Activated CD4-positive, alpha-beta T cell treated with anti-CD3 and anti-CD28 coated beads, Interleukin-2, amount 50 U/mL, for 24 hours (primary cell): ENCODE measurements around the gene MAN1A2.
"Not testable (repeated sequence)": the region's sequence is repeated elsewhere in the genome, so short reads cannot be mapped to it uniquely, and the experiment has no call there.

Experiments
- DNase-seq, 2 donors: peaks; one replicate each; pipeline ENCODE4 v3.0.0-alpha.2; 2020; ENCODE audit warnings: low read depth in 1 of 2, low spot score in 1 of 2

MAN1A2 gene

GRCh38 chr1:117396636-117397035, 29.4 kb downstream of the MAN1A2 start:
- DNase-seq, result no peak

DNA sequence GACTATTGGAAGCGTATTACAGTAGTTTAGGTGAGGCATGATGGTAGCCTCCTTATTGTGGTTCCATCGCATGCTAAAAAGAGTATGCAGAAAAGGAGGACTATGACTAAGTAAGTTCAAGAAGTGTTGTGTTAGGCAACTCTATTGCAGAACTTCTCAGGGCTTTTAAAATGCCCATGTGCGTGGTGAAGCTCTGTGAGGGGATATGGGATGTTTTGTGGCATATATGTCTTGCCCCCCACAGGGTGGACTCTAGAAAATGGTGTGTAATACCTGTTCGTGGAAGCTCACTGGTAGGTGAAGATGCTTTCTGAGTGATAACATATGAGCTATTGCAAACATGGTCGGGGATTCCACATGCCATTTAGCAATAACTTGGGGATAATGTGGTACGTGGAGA, 31.7 kb downstream of the MAN1A2 start:
- no peak for DNase-seq

DNA sequence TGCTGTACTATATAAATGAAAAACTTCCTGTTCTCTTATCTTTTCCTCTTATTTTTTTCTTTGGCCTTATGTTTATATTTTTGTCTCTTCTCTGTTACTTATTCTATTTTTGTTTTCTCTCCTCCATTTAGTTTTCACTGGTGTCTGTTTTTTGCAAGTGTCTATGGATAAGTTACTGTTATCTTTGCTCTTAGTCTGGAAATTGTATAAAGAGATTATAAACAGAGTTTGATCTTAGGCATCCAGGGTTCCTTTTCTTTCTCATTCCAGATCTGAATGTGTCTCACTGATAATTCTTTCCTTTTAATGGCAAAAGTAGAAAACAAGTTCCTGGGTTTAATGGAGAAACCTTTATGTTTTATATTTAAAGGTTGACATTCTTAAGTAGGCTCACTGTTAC, 34.5 kb downstream of the MAN1A2 start:
- DNase-seq, result no peak

DNA sequence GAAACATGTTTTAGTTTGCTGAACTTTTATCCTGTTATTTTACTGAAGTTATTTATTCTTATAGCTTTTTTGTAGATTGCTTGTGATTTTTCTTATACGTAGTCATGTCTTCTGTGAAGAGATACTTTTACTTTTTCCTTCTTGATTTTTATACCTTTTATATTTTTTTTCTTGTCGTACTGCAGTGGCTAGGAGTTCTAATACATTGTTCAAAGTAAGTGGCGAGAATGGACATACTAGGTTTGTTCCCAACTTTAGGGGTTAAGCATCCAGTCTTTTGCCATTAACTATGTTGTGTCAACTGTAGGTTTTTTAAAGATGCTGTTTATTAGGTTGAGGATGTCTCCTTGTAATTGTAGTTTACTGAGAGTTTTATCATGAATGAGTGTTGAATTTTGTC, 36.3 kb downstream of the MAN1A2 start:
- DNase-seq, result no peak

DNA sequence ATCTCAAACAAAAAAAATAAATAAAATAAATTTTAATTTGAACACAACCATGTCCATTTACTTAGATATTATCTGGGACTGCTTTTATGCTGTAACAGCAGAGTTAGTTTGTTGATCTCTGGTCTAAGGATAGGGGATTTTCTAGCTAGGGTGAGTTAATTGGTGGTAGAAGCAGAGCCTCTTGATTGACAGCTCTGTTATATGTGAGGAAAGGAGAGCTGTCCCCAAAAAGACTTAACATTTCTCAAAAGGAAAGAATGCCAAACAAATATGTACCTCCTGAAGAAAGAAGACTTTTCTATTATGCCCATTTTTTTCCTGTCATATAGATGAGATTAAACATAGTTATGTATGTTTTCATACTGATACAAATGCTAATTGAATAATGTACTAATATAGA, 37.8 kb downstream of the MAN1A2 start:
- no peak for DNase-seq

GRCh38 chr1:117412472-117412871, 45.2 kb downstream of the MAN1A2 start:
- no peak for DNase-seq

DNA sequence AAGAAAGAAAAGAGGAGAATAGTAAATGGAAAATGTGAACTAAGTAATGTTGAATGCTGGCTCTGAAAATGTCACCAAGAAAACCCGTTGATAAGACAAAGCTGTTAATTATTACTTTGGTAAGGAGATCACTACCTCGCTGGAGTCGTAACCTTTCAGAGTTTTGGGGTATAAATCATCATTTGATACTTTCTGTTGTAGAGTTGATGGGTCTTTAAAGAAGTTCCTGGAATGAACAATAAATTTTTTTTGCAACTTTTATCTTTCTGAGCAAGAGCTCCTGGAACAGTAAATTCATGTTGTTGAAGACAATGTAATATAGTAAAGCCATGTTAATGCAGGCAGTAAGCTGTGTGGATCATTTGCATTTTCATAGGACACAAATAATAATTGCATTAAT, 46.2 kb downstream of the MAN1A2 start:
- DNase-seq, result no peak

GRCh38 chr1:117414943-117415342, 47.7 kb downstream of the MAN1A2 start:
- no peak for DNase-seq

- no peak for DNase-seq
Observed at GRCh38 chr1:117416004-117416403, 48.8 kb downstream of the MAN1A2 start.

DNA sequence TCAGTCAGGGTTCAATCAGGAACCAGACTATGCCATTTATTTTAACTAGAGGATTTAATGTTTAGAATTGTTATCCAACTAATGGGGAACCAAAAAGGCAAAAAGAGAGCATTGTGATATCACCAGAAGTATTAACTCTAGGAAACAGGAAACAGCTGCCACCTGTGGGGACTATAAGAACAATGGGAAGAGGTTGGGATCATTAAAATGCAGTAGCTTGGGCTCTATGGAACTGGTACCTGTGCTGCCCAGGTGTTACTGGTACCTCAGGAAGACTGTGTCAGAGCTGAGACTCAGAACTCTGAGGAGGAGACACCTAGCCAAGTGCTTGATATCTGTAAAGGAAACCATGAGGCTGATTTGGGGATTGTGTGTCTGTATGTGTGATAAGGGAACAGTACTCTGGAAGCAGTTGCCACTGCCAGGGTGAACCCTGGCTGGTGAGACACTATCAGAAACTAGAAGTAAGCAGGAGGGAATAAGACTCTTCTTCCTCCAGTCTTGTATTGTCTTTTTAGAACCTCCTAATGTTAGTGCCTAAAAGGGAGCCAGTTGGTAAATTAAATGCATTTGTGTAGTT, 49.4 kb downstream of the MAN1A2 start:
- no peak for DNase-seq

GRCh38 chr1:117425050-117425734, 57.9 kb downstream of the MAN1A2 start:
- DNase-seq, result no peak

- DNase-seq, result no peak
Observed at GRCh38 chr1:117427297-117427696, 60.0 kb downstream of the MAN1A2 start.

GRCh38 chr1:117433943-117434342, 66.7 kb downstream of the MAN1A2 start:
- DNase-seq, result no peak

DNA sequence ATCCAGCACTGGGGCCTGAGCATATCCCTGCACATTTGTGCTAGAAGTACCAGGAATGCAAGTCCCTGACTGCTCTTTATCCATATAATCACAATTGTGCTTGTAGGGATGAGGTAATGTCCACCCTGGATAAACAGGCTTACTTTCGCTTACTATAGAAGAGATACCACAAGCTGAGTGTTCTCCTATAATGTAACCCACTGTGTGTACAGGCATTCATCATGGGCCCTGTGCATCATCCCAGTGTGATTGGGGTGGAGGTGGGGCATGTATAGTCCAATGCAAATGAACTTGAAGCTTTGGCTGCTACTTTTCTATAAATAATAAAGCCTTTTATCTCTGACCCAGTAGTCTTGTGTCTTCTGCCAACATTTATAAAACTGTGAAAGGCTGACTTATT, 69.3 kb downstream of the MAN1A2 start:
- DNase-seq, result no peak

GRCh38 chr1:117447661-117448060, 80.4 kb downstream of the MAN1A2 start:
- no peak for DNase-seq

- no peak for DNase-seq
Observed at GRCh38 chr1:117452216-117452615, 85.0 kb downstream of the MAN1A2 start.

GRCh38 chr1:117453958-117454357, 86.7 kb downstream of the MAN1A2 start:
- DNase-seq, result no peak

- not testable (repeated sequence) for DNase-seq
Observed at GRCh38 chr1:117458410-117458809, 91.2 kb downstream of the MAN1A2 start.

DNA sequence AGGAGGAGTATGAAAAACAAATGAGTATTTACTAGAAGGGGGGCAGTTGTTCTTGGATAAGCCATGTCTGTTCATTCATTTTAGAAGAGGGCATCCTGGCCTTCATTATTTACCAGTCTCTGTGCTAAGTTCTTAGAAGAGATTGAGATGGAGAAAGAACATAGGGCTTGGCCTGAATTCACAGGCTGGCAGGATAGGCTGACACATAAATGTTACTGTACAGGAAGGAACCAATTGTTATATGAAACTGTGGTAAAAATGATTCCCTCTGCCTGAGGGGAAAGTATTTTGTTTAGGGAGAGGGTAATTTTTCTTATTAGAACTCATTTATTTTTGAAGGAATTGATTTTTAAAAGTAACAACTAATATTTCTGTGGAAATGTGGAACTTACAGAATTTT, 99.5 kb downstream of the MAN1A2 start:
- DNase-seq, result no peak

GRCh38 chr1:117467336-117467735, 100.1 kb downstream of the MAN1A2 start:
- DNase-seq, result no peak

DNA sequence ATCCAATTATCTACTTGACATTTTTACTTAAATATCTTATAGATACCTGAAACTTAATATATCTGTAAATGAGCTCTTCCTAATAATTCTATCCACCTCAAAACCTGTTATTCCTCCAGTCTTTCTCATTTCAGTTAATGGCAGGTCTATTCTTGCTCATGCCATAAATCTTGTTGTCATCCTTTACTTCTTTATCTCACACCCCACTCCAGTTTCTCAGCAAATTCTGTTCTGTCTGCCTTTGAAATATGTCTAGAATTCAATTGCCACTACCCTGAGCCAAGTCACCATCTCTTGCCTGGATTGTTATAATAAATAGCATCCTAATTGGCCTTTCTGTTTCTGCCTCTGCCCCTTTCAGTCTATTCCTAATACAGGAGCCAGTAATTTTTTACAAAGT, 105.8 kb downstream of the MAN1A2 start:
- DNase-seq, result no peak

GRCh38 chr1:117475495-117475894, 108.2 kb downstream of the MAN1A2 start:
- DNase-seq, result not testable (repeated sequence)

DNA sequence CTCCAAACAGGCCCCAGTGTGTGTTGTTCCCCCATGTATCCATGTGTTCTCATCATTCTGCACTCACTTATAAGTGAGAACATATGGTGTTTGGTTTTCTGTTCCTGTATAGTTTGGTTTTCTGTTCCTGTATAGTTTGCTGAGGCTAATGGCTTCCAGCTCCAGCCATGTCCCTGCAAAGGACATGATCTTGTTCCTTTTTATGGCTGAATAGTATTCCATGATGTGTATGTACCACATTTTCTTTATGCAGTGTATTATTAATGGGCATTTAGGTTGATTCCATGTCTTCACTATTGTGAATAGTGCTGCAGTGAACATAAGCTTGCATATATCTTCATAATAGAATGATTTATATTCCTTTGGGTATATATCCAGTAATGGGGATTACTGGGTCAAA, 111.8 kb downstream of the MAN1A2 start:
- DNase-seq, result no peak
